Measurements from ENCODE around the gene ZNF497.
"Not testable (repeated sequence)": the region's sequence is repeated elsewhere in the genome, so short reads cannot be mapped to it uniquely, and the experiment has no call there.

ZNF497 gene

DNA sequence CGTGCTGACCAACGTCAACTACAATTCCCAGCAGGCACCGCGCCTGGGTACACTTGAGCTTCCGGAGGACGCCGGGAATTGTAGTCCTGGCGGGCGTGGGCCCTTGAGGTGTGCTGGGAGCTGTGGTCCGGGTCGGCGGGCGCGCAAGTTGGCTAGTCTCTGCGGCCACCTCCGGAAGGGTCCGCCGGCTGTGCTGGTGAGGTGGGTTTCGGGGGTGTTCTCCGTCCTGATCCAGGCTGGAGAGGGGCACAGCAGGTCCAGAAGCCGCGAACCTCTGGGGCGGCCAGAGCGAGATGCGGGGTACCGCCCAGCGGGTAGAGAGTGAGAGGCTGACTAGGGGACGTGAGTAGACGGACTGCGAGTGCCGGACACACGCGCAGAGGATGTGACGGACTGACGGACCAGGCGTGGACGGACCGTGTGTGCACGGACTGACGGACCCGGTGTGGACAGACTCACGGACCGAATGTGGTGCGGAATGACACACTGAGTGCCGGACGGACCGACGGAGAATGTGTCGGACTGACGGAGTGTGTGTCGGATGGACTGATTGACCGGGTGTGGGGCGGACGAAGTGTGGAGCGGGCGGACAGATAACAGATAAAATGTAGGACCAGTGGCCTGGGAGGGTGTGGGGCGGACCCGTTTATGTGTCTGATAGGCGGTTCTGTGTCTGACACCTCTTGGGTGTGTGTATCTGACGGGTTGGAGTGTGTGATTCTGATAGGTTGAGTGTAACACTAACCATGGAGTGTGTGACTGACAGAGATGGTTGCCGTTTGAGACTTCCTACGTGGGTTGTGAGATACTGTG lies 35.4 kb downstream of the ZNF497 start, which contains the start of gene ZSCAN22:
TSS of gene ZSCAN22 (plus strand) at position 81 of the 813 bp plus-strand sequence. CDS start 7,809 bp downstream, outside the sequence.
- Mint-ChIP-seq H3K27me3 (no peaks in the 10 kb centered on the region), H3K9me3 (no peaks in the 10 kb centered on the region), H3K36me3 (ENCODE audit: low read depth) (peaks cover 3% of the 10 kb centered on the region), H3K4me1 (peaks cover 4% of the 10 kb centered on the region), H3K27ac (no peak within 1 kb of the TSS), H3K4me3 (no peak within 1 kb of the TSS)
- DNase-seq (peak; percentile 92), ATAC-seq (peak; percentile 92)

DNA sequence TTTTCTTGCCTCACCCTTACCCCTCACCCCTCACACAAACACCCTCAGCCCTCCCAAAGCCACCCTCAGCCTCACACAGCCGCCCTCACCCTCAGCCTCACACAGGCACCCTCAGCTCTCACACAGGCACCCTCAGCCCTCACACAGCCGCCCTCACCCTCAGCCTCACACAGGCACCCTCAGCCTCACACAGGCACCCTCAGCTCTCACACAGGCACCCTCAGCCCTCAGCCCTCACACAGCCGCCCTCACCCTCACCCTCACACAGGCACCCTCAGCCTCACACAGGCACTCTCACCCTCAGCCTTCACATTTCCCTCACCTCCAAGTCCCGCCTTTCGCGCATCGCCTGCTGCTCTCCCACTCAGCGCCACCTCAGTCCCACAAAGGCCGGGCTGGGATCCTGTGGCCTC lies 36.0 kb downstream of the ZNF497 start:
- Mint-ChIP-seq H3K9me3 (no peaks in the 10 kb centered on the region), H3K4me1 (peaks cover 4% of the 10 kb centered on the region), H3K4me3 (no peak overlapping the region), H3K27me3 (no peaks in the 10 kb centered on the region), H3K36me3 (ENCODE audit: low read depth) (peaks cover 3% of the 10 kb centered on the region), H3K27ac (no peak overlapping the region)
- peak; percentile 33 for ATAC-seq
- DNase-seq, result no peak

DNA sequence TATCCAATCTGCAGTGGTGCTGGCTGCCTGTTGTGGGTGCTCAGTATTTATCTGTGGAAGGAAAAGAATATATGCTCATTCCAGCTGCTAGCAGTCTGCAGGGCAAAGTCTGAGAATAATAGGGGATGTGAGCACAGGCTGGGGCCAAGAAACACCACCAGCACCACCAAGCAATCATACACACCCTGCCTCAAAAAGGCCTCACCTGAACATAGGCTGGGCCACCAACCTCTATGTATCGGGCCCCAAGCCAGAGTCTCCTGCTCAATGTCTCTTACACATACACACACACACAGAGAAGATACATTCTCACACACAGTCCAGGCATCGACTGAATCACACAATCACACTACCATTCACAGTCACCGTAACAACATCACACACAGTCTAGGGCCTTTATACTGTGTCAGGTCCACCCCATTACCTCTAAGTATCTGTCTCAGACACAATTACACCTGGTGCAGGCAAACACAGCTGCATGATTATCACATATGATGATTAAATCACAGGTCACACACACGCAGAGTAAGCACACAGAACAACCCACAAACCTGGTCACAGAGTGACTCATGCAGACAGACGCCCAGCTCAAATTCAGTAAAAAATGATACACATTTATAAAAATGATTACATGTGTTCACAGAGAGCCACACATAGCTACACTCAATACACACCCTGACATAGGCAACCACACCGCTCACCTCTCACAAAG lies 37.1 kb downstream of the ZNF497 start:
- DNase-seq (no peak), ATAC-seq (no peak)
- Mint-ChIP-seq H3K27ac (no peak overlapping the region), H3K9me3 (no peaks in the 10 kb centered on the region), H3K36me3 (ENCODE audit: low read depth) (peaks cover 3% of the 10 kb centered on the region), H3K4me3 (no peak overlapping the region), H3K27me3 (no peaks in the 10 kb centered on the region), H3K4me1 (peaks cover 4% of the 10 kb centered on the region)

DNA sequence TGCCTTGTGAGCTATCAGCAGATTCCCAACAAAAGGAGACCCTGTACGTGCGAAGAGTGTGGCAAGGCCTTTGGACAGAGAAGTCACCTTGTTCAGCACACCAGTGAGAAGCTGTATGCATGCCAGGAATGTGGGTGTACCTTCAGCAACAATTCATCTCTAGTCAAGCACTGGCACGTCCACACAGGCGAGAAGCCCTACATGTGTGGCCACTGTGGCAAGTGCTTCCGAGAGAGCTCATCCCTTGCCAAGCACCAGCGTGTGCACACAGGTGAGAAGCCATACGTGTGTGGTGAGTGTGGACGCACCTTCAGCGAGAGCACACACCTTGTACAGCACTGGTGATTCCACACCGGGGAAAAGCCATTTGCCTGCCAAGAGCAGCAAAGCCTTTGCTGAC lies 43.3 kb downstream of the ZNF497 start:
- DNase-seq (no peak), ATAC-seq (no peak)
- no peak overlapping the region for H3K27ac Mint-ChIP-seq
- H3K9me3 Mint-ChIP-seq, result no peaks in the 10 kb centered on the region
- no peaks in the 10 kb centered on the region for H3K27me3 Mint-ChIP-seq
- no peaks in the 10 kb centered on the region for H3K4me1 Mint-ChIP-seq
- H3K36me3 Mint-ChIP-seq (ENCODE audit: low read depth), result peaks cover 19% of the 10 kb centered on the region
- H3K4me3 Mint-ChIP-seq, result no peak overlapping the region

DNA sequence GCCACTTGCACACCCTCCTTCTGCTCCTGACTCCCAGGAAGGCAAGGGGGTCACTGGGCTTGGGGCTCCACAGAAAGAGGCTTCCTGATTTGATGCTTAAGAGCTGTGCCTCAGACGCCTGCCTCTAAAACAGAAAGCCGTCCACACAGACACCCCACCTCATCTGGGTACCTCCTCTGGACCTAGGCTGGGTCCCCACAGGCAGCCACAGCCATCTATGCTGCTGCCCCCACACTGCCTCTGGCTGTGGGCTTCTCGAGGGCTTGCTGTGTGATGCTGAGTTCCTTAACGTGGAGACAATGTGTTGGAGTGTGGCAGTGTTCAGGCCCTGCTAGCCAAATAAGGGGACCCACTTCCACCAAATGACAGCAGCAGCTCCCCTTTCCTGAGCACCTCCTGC lies 44.3 kb downstream of the ZNF497 start:
- no peak for DNase-seq
- Mint-ChIP-seq H3K27ac (no peak overlapping the region), H3K36me3 (ENCODE audit: low read depth) (peaks cover 24% of the 10 kb centered on the region), H3K27me3 (no peaks in the 10 kb centered on the region), H3K4me3 (no peak overlapping the region), H3K9me3 (no peaks in the 10 kb centered on the region), H3K4me1 (no peaks in the 10 kb centered on the region)
- ATAC-seq, result no peak

DNA sequence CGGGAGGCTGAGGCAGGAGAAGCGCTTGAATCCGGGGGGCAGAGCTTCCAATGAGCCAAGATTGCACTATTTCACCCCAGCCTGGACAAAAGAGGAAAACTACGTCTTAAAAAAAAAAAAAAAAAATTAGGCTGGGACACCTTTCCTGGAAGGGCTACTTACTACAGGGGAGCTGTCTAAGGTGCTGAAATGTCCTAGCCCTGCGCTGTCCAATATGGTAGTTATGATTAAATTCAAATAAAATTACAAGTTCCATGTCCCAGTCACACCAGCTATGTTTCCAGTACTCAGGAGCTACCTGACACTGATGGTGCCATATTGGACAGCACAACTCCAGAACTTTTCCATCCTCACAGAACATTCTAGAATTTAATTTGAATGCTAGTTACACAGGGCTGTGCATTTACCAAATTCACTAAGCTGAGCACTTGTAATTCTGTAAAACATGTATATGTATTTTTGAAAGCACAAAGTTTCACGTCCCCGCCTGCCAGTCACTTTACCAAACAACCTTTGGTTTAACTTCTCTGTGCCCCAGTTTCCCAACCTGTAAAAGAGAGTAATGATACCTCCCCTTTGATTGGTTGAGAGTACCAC lies 45.0 kb downstream of the ZNF497 start:
- H3K36me3 Mint-ChIP-seq (ENCODE audit: low read depth), result peaks cover 30% of the 10 kb centered on the region
- H3K27ac Mint-ChIP-seq, result no peak overlapping the region

DNA sequence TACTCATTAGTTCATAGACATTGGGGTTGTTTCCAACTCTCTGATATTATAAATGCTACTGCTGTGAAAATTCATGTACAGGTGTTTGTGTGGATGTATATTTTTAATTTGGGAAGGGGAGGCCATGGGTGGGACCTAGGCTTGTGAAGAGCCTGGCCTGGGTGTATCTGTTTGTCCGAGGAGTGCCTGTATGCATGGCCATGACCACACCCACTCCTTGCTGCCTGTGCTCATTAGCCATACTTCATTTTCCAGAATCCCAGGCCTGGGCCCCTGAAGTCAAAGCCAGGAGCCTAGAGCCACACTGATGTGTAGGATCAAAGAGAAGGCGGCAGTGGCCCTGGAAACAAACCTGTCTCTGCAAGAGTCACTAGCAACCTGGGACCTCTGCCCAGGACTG lies 47.0 kb downstream of the ZNF497 start:
- Mint-ChIP-seq H3K4me1 (no peaks in the 10 kb centered on the region), H3K36me3 (ENCODE audit: low read depth) (peaks cover 48% of the 10 kb centered on the region), H3K27me3 (no peaks in the 10 kb centered on the region), H3K27ac (no peak overlapping the region), H3K4me3 (no peak overlapping the region), H3K9me3 (no peaks in the 10 kb centered on the region)
- no peak for DNase-seq
- no peak for ATAC-seq

More for the DNA sequence above, 45.0 kb downstream of the ZNF497 start:
- H3K4me3 Mint-ChIP-seq, result no peak overlapping the region
- DNase-seq (no peak), ATAC-seq (peak; percentile 31)
- no peaks in the 10 kb centered on the region for H3K9me3 Mint-ChIP-seq
- H3K4me1 Mint-ChIP-seq, result no peaks in the 10 kb centered on the region
- no peaks in the 10 kb centered on the region for H3K27me3 Mint-ChIP-seq

DNA sequence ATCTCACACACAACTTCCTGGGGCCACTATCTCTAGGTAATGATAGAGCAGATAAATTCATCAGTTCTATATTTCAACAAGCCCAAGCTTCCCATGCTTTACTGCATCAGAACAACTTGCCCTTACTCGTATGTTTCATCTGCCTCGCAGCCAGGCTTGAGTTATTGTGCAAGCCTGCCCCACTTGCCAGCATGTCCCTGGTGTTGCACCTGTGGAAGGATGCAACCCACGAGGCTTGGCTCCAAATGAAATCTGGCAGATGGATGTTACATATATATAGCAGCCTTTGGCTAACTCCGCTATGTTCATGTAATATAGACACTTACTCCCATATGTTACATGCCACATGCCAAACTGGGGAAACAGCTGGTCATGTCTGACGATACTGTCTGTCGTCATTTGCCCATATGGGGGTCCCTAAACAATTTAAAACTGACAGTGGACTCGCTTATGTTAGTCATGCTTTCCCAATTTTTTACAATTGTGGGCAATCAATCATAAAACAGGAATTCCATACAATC lies 51.1 kb downstream of the ZNF497 start:
- DNase-seq, result no peak
- H3K4me3 Mint-ChIP-seq, result no peak overlapping the region
- H3K9me3 Mint-ChIP-seq, result no peaks in the 10 kb centered on the region
- H3K36me3 Mint-ChIP-seq (ENCODE audit: low read depth), result peaks cover 88% of the 10 kb centered on the region
- no peaks in the 10 kb centered on the region for H3K27me3 Mint-ChIP-seq
- no peak for ATAC-seq
- peaks cover 30% of the 10 kb centered on the region for H3K4me1 Mint-ChIP-seq
- H3K27ac Mint-ChIP-seq, result no peak overlapping the region

DNA sequence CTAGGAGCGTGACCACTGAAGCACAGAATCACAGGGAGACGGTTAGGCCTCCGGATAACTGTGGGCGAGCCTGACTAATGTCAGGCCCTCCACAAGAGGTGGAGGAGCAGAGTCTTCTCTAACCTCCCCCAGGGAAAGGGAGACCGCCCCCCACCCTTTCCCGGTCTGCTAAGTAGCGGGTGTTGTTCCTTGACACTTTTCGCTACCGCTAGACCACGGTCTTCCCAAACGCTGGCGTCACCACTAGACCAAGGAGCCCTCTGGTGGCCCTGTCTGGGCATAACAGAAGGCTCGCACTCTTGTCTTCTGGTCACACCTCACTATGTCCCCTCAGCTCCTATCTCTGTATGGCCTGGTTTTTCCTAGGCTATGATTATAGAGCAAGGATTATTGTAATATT lies 51.9 kb downstream of the ZNF497 start:
- ATAC-seq, H3K4me3 Mint-ChIP-seq, H3K27ac Mint-ChIP-seq, H3K27me3 Mint-ChIP-seq, H3K9me3 Mint-ChIP-seq: not testable (repeated sequence)
- Mint-ChIP-seq H3K36me3 (ENCODE audit: low read depth) (peaks cover 91% of the 10 kb centered on the region), H3K4me1 (peaks cover 36% of the 10 kb centered on the region)
- DNase-seq, result peak; percentile 12

DNA sequence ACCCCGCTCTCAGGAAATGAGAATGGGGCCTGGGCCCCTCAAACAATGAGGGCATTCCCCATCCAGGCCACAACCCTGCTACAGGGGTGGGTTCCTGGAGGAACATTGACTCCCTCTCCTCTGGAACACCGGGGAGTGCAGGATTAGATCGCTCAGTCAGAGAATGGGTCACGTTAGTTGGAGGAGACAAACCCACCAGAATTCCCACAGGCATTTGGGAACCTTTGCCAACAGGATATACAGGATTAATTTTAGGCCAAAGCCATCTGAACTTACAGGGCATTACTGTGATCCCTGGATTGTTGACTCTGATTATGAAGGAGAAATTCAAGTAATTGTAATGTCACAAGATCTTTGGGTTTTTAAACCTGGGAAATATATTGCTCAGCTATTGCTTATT lies 54.8 kb downstream of the ZNF497 start:
- H3K9me3 Mint-ChIP-seq, result no peaks in the 10 kb centered on the region
- peaks cover 76% of the 10 kb centered on the region for H3K36me3 Mint-ChIP-seq (ENCODE audit: low read depth)
- no peak for DNase-seq
- no peak overlapping the region for H3K27ac Mint-ChIP-seq
- no peak for ATAC-seq
- H3K4me3 Mint-ChIP-seq, result no peak overlapping the region
- peaks cover 48% of the 10 kb centered on the region for H3K4me1 Mint-ChIP-seq
- no peaks in the 10 kb centered on the region for H3K27me3 Mint-ChIP-seq

DNA sequence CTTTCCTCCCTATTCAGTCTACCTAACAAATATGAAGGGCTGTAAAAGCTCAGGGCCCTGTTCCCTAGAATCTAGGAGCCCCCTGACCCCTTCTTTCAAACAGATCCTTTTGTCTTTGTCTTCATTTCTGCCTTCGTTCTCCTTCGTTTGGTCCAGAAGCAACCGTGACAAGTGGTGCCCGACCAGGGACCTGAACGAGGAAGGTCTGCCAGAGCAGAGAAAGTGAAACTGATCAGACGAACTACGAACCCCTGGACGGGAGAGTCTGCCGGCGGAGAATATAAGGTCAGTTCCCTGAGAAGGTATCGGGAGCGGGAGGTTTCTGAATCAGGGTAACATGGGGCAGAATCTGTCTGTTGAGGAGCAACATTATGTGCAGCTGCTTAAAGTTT lies 56.6 kb downstream of the ZNF497 start:
- ATAC-seq (no peak), DNase-seq (no peak)
- Mint-ChIP-seq H3K4me1 (peaks cover 48% of the 10 kb centered on the region), H3K4me3 (peak overlapping the region; percentile 99), H3K9me3 (no peaks in the 10 kb centered on the region), H3K36me3 (ENCODE audit: low read depth) (peaks cover 73% of the 10 kb centered on the region), H3K27ac (peak overlapping the region; percentile 99), H3K27me3 (no peaks in the 10 kb centered on the region)

DNA sequence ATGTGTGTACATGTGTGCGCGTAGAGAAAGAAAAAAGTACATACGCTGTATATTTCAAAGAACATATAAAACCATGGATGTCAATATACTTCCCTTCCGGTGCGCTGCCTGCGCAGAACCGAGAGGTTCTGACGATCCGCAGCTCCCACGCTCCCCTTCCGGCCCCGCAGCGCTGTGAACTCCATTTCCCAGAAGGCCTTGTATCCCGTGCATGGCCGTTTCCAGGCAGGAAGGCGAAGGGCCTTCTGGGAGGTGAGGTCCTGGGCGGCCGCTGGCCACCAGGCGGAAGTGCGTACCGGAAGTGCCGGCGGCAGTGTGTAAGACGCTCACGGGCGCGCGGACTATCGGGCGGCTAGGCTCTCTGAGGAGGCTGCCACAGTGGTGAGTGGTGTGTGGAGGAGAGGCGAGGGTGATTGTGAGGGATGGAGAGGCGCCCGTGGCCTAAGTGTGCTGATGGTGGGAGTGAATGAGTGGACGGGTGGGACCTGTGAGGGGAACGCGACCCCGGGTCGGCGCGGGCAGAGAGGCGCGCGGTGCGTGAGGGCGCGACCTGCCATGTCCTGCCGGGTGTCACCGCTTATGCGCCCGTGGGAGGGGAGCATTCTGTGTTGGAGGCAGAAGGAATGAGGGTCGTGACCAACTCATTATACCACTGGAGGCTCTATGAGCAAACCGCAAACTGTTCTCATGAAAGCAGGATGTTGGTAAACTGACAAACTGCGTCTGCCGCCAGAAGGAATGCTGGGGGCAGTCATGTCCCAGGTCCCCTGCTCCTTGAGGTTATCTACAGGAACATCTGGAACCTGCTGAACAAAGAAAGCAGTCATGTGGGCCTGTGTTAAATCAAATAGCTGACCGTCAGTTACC lies 57.3 kb downstream of the ZNF497 start, which contains the start of gene ERVK3-1:
TSS of gene ERVK3-1 (plus strand) at position 313 of the 867 bp plus-strand sequence. CDS start 6,792 bp downstream, outside the sequence.
- Mint-ChIP-seq H3K4me3 (peak within 1 kb of the TSS; percentile 99), H3K36me3 (ENCODE audit: low read depth) (peaks cover 73% of the 10 kb centered on the region), H3K9me3 (no peaks in the 10 kb centered on the region), H3K27me3 (no peaks in the 10 kb centered on the region), H3K4me1 (peaks cover 48% of the 10 kb centered on the region), H3K27ac (peak within 1 kb of the TSS; percentile 99)
- ATAC-seq (peak; percentile 98), DNase-seq (peak; percentile 93)

DNA sequence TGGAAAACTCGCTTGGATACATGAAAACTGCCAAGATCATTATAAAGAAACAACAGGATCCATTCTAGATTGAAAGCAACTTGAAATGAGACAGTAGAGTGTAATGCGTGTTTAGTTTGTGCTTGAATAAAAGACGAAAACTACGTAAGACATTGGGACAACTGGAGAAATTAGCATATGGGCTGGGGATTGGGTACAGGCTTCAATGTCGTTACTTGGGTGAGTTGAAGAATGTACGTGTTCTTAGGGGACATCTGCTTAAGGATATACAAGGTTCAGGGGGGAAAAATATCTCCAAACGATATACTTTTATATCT lies 57.8 kb downstream of the ZNF497 start:
- Mint-ChIP-seq H3K27ac (peak overlapping the region; percentile 99), H3K4me1 (peaks cover 48% of the 10 kb centered on the region), H3K4me3 (peak overlapping the region; percentile 99), H3K9me3 (no peaks in the 10 kb centered on the region), H3K36me3 (ENCODE audit: low read depth) (peaks cover 73% of the 10 kb centered on the region), H3K27me3 (no peaks in the 10 kb centered on the region)
- peak; percentile 3 for ATAC-seq
- no peak for DNase-seq

Data from activated naive CD8-positive, alpha-beta T cell treated with anti-CD3 and anti-CD28 coated beads, Interleukin-2, amount 50 U/mL, for 24 hours (primary cell).